Hematopoietic multipotent progenitor cell treated with erythropoietin and hydrocortisone succinate and interleukin-3 and kit ligand, for 4 days (in vitro differentiated cells): ENCODE measurements around the gene MAPK12.
A peak's percentile ranks its signal among the peaks of the same experiment; 100 is the strongest.

Source experiments
- DNase-seq: peaks from one replicate; pipeline ENCODE4 v3.0.0-alpha.2; 2015

MAPK12 gene

GRCh38 chr22:50250555-50251476, 10.7 kb downstream of the MAPK12 start, which contains the start of gene HDAC10:
Gene HDAC10, minus strand, starts transcription at chr22:50251265. Its CDS starts 233 bp downstream, at chr22:50251032.
- DNase-seq = peak; percentile 95

DNA sequence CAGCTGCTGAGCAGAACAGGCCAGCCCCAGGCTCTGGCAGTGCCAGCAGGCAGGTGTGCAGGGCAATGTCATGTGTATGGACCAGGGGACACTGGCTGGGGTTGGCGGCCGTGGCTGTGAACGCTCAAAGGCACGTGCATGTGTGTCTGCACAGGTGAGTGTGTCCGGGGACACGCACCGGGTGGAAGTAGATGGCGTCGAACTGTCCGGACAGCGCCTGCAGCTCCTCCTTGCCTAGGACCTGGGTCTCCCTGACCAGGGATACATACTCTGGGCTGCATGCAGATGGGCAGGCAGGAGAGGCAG, 11.3 kb downstream of the MAPK12 start:
- DNase-seq = no peak

DNA sequence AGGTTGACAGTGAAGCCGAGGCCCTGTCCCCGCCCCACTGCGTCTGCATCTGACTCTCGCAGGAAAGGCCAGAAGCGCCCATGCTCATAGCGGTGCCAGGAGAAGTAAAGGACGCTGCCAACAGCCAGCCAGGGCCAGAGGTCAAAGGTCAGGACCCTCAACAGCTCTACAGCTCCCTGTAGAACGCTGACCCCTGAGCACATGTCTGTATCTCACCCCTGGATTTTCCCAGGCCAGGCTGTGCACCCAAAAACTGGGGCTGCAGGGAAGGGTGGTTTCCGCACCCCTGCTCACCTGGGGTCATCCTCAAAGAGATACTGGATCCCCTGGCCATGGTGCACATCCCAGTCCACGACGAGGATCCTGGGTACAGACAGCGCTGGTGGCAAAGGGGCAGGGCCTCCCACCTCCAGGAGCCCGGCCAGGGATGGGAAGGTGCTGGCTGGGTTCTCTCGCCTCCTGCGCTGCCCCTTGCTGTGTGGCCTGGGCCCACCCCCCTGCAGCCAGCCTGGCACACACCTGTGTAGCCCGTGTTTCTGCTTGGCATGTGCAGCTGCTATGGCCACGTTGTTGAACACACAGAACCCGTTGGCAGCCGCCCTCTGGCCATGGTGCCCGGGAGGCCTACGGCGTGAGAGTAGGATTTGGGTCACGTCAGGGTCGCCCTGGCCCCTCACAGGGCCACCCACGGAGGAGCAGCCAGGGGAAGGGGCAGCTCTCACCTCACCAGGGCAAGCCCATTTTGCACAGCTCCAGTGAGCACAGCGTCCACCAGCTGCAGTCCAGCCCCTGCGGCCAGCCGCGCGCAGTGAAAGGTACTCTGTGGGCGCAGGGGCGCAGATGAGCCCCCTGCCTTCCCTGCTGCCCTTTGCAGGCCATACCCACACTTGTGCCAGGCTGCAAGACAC, 11.9 kb downstream of the MAPK12 start:
- no peak for DNase-seq

- no peak for DNase-seq
Measured at GRCh38 chr22:50248196-50249081, 13.0 kb downstream of the MAPK12 start.

DNA sequence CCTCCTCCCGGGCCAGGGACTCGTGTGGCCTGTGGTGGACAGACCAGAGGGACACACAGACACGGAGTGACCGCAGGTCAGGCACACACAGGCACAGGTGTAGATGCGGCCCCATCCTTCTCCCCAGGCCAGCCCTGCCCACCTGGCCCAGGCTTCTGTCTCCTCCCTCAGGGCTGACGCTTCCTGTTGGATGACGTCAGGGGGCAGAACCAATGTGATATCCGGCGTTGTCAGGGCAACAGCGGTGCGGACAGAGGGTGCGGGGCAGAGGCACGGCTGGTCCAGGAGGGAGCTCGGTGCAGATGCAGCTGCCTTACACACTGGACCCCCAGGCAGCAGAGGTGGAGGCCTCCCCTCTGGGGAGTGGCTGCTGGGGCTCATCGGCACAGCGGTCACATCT, 13.7 kb downstream of the MAPK12 start:
- DNase-seq = peak; percentile 60

DNA sequence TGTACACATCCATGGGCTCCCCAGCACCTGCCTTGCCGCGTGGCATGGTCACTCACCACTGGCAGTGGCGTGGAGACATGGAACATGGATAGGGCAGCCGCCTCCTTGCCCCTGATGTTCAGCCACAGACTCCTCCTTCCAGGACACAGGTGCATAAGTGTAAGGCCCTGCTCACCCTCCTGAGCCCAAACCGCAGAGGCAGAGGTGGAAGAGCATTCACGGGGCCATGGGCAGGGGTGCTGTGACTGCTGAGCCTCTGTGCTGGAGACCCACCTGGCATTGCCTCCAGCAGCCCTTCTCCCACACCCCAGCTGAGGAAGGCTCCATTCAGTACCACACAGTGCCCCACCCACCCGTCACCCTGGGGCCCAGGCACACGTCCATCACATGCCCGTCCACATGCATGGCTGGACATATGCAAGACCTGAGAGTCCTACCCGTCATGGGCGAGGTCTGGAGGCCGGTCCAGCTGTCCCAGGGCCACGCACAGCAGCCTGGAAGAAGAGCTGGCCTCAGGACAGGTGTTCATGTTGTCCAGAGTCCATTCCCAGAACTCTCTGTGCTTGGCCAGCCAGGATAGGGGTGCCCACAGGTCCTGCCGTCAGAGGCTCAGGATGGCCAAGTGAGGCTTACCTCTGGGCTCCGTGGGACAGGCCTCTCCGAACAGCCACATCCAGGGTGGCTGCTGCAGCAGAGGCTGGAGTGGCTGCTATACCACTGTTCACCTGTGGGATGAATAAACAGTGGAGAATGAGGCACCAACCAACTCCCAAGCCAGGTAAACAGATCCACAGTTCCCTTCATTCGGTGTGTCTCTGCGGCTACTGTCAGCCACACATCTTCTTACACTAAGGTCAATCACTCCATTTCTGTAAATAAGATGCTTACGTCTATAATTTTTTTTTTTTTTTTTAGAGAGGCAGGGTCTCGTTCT, 15.0 kb downstream of the MAPK12 start:
- DNase-seq = no peak

DNA sequence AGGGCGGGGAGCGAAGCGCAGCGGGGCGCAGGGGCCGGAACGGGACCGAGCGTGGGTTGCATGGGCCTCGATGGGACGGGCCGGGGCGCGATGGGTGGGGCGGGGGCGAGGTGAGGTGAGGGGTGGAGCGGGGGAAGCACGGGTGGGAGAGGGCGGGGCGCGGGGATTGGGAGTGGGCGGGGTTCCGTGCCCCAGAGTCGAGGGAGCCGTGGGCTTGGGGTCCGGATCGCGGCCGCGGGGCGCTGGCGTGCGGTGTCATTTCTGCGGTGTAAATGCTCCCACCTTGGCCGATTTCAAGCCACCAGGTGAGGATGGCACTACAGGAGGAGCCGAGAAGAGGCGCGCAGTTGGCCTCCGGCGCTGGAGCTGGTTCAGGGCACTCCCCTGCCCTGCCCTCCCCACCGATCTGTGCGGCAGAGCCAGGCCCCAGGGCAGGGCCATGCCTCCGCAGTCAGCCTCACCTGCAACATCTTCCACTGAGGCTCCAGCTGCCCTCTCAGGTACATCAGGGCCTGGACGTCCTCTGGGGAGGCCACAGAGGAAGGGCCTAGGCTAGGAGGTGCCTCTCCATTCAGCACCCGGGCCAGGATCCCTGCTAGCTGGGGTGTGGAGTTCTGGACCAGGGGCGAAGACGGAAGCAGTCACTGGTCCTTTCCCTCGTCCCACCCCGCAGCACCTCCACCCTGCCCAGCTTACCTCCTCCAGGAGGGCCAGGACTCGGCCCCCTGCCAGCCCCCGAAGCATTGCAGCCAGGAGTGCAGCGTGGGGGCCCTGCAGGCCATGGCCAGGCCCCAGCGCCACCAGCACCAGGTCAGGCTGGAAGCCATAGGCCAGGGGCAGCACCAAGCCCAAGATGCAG, 16.0 kb downstream of the MAPK12 start:
- no peak for DNase-seq

DNA sequence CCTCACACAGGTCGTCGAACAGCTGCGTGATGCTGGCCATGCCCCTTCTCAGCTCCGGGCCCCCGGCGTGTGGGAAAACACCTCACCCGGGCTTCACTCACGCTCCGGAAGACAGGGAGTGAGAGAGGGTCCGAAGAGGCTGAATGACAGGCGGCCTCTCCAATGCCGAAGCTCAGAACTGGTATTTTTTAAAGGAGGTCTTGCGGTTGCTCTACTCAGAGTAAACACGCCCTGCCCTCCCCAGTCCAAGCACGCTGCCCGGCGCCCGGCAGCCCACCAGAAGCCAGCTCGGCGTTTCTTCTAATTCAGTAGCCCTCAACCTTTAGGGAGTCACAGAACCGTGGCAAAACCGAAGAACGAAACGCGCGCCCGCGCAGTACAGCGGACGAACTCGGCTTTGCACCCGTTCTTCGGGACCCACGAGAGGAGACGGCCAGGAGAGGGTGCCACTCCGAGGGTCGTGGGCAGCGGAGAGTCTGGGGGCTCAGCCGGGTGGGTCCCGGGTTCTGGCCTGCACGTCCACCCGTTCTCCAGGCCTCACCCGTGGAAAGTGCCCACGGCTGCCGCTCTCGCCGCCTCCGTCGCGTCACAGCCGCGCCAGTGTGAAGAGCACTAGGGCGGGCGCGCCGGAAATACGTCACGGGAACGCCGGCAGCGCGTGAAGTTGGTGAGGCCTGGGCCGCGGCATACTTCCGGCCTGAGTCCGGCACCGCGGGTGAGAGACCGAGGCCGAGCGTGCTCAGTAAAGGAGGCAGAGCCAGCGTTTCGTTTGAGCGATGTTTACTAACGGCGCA, 16.9 kb downstream of the MAPK12 start, which contains the start of gene TUBGCP6:
TUBGCP6 (minus strand) TSS at position 604 of the 794 bp plus-strand sequence; CDS start at position 40, 564 bp downstream.
- DNase-seq = peak; percentile 97

DNA sequence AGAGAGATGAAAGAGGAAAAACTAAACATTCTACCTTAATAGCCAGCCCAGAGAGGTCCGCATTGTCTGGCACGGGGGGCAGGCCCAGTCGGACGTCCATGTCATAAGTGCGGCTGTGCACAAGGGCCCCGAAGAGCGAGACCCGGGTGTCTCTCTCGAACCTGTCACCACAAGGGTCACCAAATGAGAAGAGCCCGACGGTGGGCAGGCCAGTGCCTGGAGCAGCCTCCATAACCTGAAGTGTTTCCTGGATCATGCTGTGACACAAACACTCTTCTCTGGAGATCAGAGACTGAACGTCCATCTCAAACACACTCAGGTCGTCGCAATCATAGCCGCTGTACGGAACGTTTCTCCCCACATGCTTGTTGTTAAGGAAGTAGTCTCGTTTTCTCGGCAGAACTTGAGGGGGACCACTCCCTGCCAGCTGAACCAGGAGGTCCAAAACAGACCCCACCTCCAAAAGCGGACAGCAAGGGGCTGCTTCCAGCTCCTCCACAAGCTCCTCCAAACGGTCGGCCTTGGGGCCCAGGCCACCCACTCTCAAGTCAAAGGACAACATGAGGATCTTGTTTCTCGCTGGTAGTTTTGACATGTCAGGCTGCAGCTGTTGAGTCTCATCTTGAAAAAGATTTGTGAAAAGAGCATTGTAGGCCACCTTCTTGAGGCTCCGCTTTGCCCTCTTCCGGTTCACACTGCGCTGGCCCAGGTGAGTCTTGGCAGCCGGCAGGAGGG, 17.6 kb downstream of the MAPK12 start:
- peak; percentile 37 for DNase-seq

DNA sequence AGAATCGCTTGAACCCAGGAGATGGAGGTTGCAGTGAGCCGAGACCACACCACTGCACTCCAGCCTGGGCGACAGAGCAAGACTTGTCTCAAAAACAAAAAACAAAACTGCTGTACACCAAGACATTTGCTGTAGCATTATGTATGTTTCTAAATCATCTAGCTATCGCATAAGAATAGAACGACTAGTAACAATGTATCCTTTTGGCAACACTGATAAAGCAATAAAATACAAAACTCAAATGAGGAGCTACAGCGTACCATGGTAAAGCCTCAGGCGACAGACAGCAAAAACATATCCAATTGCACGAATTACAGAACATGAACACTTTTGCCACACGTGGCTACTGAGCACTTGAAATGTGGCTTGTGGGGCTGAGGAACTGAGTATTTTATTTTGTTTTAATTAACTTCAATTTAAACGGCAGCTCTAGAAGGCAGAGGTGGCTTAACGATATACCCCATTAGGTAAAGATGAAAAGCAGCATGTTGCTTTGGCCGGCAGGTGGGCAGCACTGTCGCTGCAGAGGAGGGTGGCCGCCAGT, 19.0 kb downstream of the MAPK12 start:
- no peak for DNase-seq

DNA sequence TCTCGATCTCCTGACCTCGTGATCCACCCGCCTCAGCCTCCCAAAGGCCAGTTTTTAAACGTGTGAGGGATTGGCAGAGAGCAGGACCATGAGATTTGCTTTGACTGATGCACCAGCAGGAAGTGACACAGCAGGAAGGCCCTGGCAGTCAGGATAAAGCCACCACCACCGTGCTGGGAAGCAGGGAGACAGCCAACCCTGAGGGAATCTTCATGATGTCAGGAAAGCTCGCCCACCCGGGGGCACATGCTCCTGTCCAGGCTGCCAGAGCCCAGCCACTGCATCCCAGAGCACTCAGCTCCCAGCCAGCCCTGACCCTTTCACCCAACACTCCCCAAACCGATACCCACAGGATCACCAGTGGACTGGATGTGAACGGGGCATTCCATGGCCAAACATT, 22.7 kb downstream of the MAPK12 start:
- no peak for DNase-seq

DNA sequence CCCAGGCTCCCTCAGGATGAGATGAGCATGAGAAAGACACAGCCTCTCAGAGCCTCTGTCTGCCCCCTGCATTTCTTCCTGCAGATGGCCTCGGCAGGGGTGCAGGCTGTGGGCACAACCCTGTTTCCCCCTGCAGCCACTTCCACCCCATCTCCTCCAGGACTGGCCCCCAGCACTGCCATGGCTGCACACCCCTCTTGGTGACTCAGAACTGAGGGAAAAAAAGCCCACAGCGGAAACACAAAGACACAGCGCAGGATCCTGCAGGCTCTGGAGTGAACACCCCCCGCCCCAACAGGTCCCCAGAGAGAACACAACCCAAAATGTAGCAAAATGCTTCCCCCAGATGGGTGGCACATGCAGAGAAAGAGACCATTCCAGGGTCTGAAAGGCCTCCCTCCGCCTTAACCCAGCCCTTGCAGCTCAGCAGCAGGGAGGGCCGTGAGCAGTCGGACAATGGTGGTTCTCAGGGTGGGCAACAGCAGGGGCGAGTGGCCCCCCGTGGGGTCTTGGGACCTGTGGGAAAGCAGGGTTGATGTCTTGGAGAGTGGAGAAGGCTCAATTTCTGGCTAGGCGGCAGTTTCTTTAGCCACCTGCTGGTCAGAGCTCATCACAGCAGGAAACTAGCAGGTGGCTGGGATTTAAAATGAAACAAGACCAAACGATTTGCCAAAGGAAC, 24.6 kb downstream of the MAPK12 start:
- DNase-seq = peak; percentile 60

- DNase-seq = no peak
Measured at GRCh38 chr22:50233223-50233622, 28.3 kb downstream of the MAPK12 start.

GRCh38 chr22:50232481-50233151, 28.9 kb downstream of the MAPK12 start:
- no peak for DNase-seq

DNA sequence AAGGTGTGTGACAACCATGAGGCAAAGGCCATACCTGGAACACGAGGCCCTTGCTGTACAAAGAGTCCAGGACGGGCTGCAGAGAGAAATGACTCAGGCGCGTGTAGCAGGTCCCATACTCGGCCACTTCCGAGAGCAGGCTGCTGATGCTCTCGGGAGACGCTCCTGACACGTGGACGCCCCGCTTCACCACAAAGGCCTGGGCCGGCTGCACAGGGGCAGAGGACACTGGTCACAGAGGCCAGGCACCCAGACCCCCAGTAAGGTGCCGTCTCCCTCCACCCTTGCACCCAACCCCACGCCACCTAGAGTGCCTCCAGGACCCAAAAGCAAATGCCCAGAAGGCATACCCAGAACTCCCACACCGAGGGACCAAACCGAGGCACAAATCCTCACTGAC, 32.1 kb downstream of the MAPK12 start:
- no peak for DNase-seq

GRCh38 chr22:50228366-50228765, 33.1 kb downstream of the MAPK12 start:
- no peak for DNase-seq

- no peak for DNase-seq
Measured at GRCh38 chr22:50227579-50228215, 33.8 kb downstream of the MAPK12 start.
